Measurements from ENCODE around the gene PPP1R2. TPM values are rescaled to one million over a fixed set of nuclear protein-coding genes. Genes with fewer than 3 reads are reported as not detected.
"Not testable (repeated sequence)": the region's sequence is repeated elsewhere in the genome, so short reads cannot be mapped to it uniquely, and the experiment has no call there.

The PPP1R2 gene
- total RNA-seq (127 and 474 TPM in 2 replicates), polyA plus RNA-seq (63.0 and 87.0 TPM in 2 replicates)

GRCh38 chr3:195542698-195543499 lies at the start of gene PPP1R2:
Gene PPP1R2, minus strand, starts transcription at chr3:195543325. Its CDS starts 300 bp downstream, at chr3:195543025.
- peak within 1 kb of the TSS; percentile 97 for H3K27ac ChIP-seq
- peak; percentile 94 to 97 for DNase-seq (ENCODE audit: low read depth in 1 of 2, low spot score in 1 of 2)
- H3K27me3 ChIP-seq = no peaks in the 10 kb centered on the region
- peaks cover 22% of the 10 kb centered on the region for H3K4me1 ChIP-seq (ENCODE audit: low read depth)
- no peaks in the 10 kb centered on the region for H3K36me3 ChIP-seq
- no peaks in the 10 kb centered on the region for H3K9me3 ChIP-seq (ENCODE audit: low read depth)
- H3K4me3 ChIP-seq = peak within 1 kb of the TSS; percentile 65
- TF ChIP-seq CTCF (IDR thresholded peaks at IDR 0.05; ENCODE audit: low read depth, low read length) = no peak

- no peaks in the 10 kb centered on the region for H3K4me1 ChIP-seq (ENCODE audit: low read depth)
- no peak for TF ChIP-seq CTCF (IDR thresholded peaks at IDR 0.05; ENCODE audit: low read depth, low read length)
- no peak overlapping the region for H3K27ac ChIP-seq
- DNase-seq (ENCODE audit: low read depth in 1 of 2, low spot score in 1 of 2) = no peak
- no peaks in the 10 kb centered on the region for H3K9me3 ChIP-seq (ENCODE audit: low read depth)
- no peak overlapping the region for H3K4me3 ChIP-seq
- no peaks in the 10 kb centered on the region for H3K36me3 ChIP-seq
- H3K27me3 ChIP-seq = no peaks in the 10 kb centered on the region
Observed at GRCh38 chr3:195591852-195592251, 48.7 kb upstream of the PPP1R2 start.

GRCh38 chr3:195591220-195591619 lies 48.1 kb upstream of the PPP1R2 start:
- no peaks in the 10 kb centered on the region for H3K36me3 ChIP-seq
- no peaks in the 10 kb centered on the region for H3K4me1 ChIP-seq (ENCODE audit: low read depth)
- H3K9me3 ChIP-seq (ENCODE audit: low read depth) = no peaks in the 10 kb centered on the region
- no peak overlapping the region for H3K4me3 ChIP-seq
- H3K27ac ChIP-seq = no peak overlapping the region
- TF ChIP-seq CTCF (IDR thresholded peaks at IDR 0.05; ENCODE audit: low read depth, low read length) = no peak
- H3K27me3 ChIP-seq = no peaks in the 10 kb centered on the region
- DNase-seq (ENCODE audit: low read depth in 1 of 2, low spot score in 1 of 2) = no peak

GRCh38 chr3:195590381-195590780 lies 47.3 kb upstream of the PPP1R2 start:
- H3K36me3 ChIP-seq; H3K4me1 ChIP-seq (ENCODE audit: low read depth); H3K4me3 ChIP-seq; DNase-seq (ENCODE audit: low read depth in 1 of 2, low spot score in 1 of 2); H3K9me3 ChIP-seq (ENCODE audit: low read depth); H3K27me3 ChIP-seq; H3K27ac ChIP-seq: not testable (repeated sequence)

- not testable (repeated sequence) for H3K4me1 ChIP-seq (ENCODE audit: low read depth); H3K36me3 ChIP-seq; DNase-seq (ENCODE audit: low read depth in 1 of 2, low spot score in 1 of 2); H3K4me3 ChIP-seq; H3K27me3 ChIP-seq; H3K9me3 ChIP-seq (ENCODE audit: low read depth); H3K27ac ChIP-seq
Observed at GRCh38 chr3:195589796-195590195, 46.7 kb upstream of the PPP1R2 start.

- DNase-seq (ENCODE audit: low read depth in 1 of 2, low spot score in 1 of 2) = no peak
- no peak overlapping the region for H3K4me3 ChIP-seq
- peaks cover 18% of the 10 kb centered on the region for H3K4me1 ChIP-seq (ENCODE audit: low read depth)
- H3K36me3 ChIP-seq = no peaks in the 10 kb centered on the region
- no peaks in the 10 kb centered on the region for H3K27me3 ChIP-seq
- H3K9me3 ChIP-seq (ENCODE audit: low read depth) = no peaks in the 10 kb centered on the region
- no peak for TF ChIP-seq CTCF (IDR thresholded peaks at IDR 0.05; ENCODE audit: low read depth, low read length)
- H3K27ac ChIP-seq = no peak overlapping the region
Observed at GRCh38 chr3:195587824-195588223, 44.7 kb upstream of the PPP1R2 start.

All from cardiac muscle cell (in vitro differentiated cells and primary cell).